Measurements from ENCODE around the gene NUDT21. TPM values are rescaled to one million over a fixed set of nuclear protein-coding genes. Genes with fewer than 3 reads are reported as not detected.

The NUDT21 gene
- polyA plus RNA-seq, 1 of the 3 experiments (the other 2 are of a cell fraction): 42.2 TPM

GRCh38 chr16:56399486-56399885 lies 51.6 kb downstream of the NUDT21 start:
- H3K4me2 ChIP-seq: no peak overlapping the region
- no peaks in the 10 kb centered on the region for H3K9me2 ChIP-seq
- H4K20me1 ChIP-seq (ENCODE audit: insufficient read depth): no peaks in the 10 kb centered on the region
- peaks cover 3% of the 10 kb centered on the region for H3F3A ChIP-seq (replicated peaks; ENCODE audit: insufficient read depth)
- ChIA-PET CTCF (interaction anchor here (1.1 to 2.2 kb wide), 2 partner anchors 43 to 191 kb away, joined by 3 to 6 read pairs; no protein-coding TSS in a partner anchor), POLR2A (no interaction called here)
- H3K4me3 ChIP-seq (ENCODE audit: low read depth in 2 of 2, low read length in 1 of 2): no peak overlapping the region
- H3K9ac ChIP-seq: no peak overlapping the region
- H2AFZ ChIP-seq (ENCODE audit: low read depth): no peak overlapping the region
- no peak overlapping the region for H3K27ac ChIP-seq (ENCODE audit: low read depth in 2 of 2, low read length in 1 of 2)
- no peak for DNase-seq
- H3K79me2 ChIP-seq (ENCODE audit: insufficient read depth): peaks cover 6% of the 10 kb centered on the region
- H3K27me3 ChIP-seq (ENCODE audit: insufficient read depth): no peaks in the 10 kb centered on the region
- WGBS (ENCODE audit: low lambda C conversion rate): 97% methylated on average over 2 of the region's 2 CpGs
- H3K4me1 ChIP-seq (ENCODE audit: control insufficient read depth in 1 of 2, insufficient read depth in 2 of 2, low read depth in 1 of 2, low read length in 1 of 2): no peaks in the 10 kb centered on the region
- peaks cover 41 to 56% of the 10 kb centered on the region in 2 experiments for H3K36me3 ChIP-seq (replicated peaks in 1 of 2; ENCODE audit: control insufficient read depth in 1 of 2, insufficient read depth in 2 of 2, low read length in 1 of 2)
- H3K9me3 ChIP-seq: no peaks in the 10 kb centered on the region
- TF ChIP-seq EP300 (IDR thresholded peaks at IDR 0.05; ENCODE audit: borderline replicate concordance in 1 of 2, low read depth in 1 of 2, low read length in 1 of 2) (no peak), NFIC (IDR thresholded peaks at IDR 0.05; ENCODE audit: borderline replicate concordance) (no peak), GATA2 (CRISPR knock-in tag; IDR thresholded peaks at IDR 0.05) (no peak), TAF1 (IDR thresholded peaks at IDR 0.05; ENCODE audit: borderline replicate concordance, low read depth, low read length) (no peak), CHD2 (IDR thresholded peaks at IDR 0.05; ENCODE audit: low read length, partially characterized antibody) (no peak), TCF12 (IDR thresholded peaks at IDR 0.05) (no peak), FOXJ3 (CRISPR knock-in tag; IDR thresholded peaks at IDR 0.05) (no peak), RCOR1 (IDR thresholded peaks at IDR 0.05; ENCODE audit: low read length) (no peak), USF2 (IDR thresholded peaks at IDR 0.05; ENCODE audit: borderline replicate concordance, low read depth, low read length) (no peak), SMC3 (IDR thresholded peaks at IDR 0.05; ENCODE audit: low read depth, low read length) (no peak), MEF2A (IDR thresholded peaks at IDR 0.05; ENCODE audit: borderline replicate concordance, low read depth) (no peak), MXI1 (IDR thresholded peaks at IDR 0.05; ENCODE audit: low read depth, low read length) (no peak), ELF1 (IDR thresholded peaks at IDR 0.05) (no peak), IRF3 (IDR thresholded peaks at IDR 0.05; ENCODE audit: low read depth, low read length) (no peak), REST (IDR thresholded peaks at IDR 0.05; ENCODE audit: low read depth, low read length) (no peak), FOSL2 (IDR thresholded peaks at IDR 0.05; ENCODE audit: borderline replicate concordance, low read depth) (no peak)
